Measurements from ENCODE around the gene CLEC9A.

CLEC9A gene

DNA sequence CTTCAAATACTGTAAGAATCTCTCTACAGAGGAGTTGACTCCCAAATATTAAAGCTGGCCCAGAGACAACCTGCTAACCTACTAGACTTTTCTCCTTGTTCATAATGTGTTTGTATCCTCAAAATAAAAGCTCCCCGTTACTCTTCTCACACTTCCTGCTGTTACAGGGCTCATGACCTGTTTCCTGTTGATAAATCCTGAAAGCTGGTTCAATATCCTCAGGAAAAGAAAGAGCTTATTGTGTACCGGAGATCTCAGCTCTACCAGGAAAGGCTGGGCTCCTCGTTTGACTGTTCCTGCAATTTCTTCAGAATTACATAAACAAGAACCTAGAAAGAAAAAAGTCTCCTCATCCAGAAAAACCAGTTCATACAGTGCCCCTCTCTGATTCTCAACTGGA, 37.5 kb downstream of the CLEC9A start:
- no peak for DNase-seq

DNA sequence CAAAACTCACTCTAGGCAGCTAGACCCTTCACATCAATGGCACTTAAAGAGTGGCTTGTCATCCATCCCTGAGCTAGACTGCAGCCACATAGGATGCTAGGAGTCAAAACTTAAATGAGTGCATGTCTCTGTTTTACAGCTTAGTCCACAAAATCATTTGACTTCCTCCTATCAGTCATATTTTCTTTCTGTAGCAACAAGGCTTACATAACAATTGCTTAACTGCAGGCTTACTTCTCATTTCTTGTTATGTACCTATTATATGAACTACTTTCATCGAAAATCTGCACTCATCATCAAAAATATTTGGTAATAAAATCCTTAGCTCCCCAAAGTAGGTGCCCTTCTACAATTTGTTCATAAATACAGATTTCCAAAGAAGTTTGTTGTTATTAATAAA, 38.2 kb downstream of the CLEC9A start:
- DNase-seq = no peak

DNA sequence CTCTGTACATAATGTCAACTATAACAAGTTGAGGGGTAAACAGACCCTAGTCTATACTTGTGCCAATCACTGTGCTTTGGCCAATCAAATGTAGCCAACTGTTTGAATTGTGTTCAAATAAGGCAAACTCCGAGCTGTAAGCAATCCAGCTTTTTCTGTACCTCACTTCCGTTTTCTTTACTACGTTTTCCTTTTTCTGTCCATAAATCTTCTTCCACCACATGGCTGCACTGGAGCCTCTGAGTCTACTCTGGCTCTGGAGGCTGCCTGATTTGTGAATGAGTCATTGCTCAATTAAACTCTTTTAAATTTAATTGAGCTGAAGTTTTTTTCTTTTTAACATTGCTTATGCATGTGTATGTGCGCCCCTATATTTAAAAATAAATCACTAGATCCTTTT, 38.6 kb downstream of the CLEC9A start:
- no peak for DNase-seq

DNA sequence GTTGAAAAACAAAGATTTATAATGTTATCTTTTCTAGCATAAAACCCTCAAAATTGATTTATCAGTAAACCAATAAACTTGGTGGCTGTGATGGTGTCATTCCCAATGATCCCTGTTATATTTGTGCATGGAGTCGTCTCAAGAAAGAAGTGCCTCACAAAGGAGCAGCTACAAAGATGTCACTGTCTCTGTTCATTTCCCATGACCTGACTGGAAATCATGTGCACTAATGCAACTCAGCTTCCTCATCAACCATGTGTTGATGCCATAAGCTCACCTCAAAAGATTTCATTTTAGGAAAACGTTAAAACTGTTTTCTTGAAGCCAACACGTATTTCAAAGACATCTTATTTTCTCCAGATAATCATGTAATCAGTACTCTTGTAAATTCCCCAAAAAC, 39.5 kb downstream of the CLEC9A start:
- no peak for DNase-seq

DNA sequence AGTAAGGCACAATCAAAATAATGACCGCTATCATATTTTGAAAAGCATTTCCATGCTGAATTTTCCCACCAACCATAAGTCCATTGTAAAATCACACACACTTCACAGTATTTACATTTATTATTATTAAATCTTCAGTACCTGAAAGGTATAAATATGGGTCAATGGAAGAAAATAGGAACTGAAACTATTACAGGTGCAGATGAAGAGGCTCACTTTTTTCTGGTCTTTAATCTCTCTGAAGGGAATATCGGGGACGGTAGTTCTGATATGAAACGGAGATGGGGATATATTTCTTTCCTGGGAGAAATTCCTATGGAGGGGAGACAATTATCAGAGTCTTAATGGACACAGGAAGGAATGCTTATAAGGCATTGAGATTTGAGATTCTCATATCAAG, 39.9 kb downstream of the CLEC9A start:
- DNase-seq = no peak

DNA sequence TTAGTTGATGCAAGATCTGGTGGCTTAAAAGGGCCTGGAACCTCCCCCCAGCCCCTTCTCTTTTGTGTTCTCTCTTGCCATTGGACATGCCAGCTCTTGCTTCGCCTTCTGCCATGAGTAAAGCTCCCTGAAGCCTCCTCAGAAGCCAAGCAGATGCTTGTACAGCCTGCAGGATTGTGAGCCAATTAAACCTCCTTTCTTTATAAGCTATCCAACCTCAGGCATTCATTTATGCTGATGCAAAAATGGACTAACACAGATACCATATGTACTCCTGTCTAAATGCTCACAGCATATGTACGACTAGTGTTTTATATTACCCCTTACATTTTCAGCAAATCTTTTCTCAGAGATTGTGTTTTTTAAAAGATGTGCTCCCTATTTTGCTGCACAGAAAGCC, 41.6 kb downstream of the CLEC9A start:
- no peak for DNase-seq

DNA sequence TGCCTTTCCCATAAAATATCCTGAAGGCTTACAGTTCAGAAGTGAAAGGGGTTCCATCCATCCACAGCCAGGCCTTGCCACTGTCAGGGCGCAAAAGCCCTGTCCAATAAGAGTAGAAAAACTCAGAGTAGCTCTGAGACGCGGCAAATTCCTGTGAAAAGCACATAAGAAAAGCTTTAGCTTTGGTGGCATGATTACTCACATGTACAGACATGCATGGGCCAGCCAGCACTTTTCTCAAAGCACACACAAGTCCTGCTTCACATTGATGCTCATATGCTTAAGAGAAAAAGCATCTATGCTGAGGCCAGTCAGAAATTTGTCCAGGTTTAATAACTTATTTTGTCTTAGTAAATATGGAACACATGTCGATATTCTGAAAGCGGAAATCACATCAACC, 42.8 kb downstream of the CLEC9A start:
- DNase-seq = no peak

DNA sequence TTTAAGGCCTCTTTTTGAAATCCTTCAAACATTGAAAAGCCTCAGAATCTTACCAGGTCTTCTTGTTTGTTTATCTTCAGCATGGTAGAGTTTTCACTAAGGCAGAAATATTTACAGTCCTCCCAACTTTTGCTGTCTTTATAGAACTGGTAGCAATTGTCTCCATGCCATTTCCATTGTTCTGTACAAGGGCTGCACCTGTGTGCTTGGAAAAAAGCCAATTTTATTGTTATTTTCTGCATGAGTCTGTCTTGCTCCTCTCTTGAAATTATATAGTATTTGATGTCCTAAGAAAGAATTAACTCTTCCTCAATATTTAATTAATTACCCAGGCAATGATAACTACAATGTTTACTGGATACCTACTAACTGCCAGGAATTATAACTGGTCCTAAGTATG, 45.0 kb downstream of the CLEC9A start:
- no peak for DNase-seq

DNA sequence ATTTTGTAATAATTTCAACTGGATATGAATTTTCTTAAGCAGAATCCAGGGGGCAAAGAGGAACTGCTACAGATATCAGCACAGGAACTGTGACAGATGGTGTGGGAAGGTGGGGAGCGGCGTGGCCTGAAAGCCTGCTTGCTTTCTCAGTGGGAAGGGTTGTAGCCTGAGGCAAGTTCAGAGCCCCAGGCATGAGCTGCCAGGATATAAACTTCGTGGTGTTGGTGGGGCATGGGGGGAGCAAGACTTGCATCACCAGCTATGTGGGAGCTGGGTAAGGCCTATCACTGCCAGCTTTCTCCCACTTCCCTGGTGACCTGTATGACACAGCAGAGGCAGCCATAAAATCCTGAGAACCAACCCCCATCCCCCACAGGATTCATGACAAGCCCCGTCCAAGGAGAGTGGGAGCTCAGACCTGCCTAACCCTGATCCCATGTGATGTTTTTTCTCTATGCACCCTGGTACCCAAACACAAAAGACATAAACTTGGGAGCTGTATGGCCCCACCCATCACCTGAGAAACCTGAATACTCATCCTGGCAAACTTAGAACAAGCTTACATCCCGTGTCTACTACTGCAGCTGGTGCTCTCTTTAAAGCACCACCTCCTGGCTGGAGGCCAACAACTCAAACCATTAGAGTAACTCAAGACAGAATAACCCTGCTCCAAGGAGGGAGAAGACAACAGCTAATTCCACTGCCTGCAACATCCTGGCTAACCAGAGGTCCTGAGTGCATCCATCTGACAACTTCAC, 51.8 kb downstream of the CLEC9A start:
- DNase-seq = no peak

DNA sequence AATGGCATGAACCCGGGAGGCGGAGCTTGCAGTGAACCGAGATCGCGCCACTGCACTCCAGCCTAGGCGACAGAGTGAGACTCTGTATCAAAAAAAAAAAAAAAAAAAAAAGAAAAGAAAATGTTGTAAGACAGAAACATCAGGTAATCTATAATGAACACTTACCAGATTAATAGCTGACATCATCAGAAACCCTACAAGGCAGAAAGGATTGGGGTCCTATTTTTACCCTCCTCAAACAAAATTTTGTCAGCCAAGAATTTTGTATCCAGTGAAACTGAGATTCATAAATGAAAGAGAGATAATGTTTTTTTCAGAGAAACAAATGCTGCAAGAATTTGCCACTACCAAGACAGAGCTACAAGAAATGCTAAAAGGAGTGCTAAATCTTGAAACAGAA, 54.3 kb downstream of the CLEC9A start:
- no peak for DNase-seq

DNA sequence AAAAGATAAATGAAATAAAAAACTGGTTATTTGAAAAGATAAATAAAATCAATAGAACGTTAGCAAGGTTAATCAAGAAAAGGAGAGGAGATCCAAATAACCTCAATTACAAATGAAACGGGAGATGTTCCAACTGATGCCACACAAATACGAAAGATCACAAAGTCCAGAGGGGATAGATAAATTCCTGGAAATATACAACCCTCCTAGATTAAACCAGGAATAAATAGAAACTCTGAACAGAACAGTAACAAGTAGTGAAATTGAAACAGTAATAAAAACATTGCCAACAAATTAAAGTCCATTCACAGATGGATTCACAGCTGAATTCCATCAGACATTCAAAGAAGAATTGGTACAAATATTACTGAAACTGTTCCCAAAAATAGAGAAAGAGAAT, 55.9 kb downstream of the CLEC9A start:
- no peak for DNase-seq

DNA sequence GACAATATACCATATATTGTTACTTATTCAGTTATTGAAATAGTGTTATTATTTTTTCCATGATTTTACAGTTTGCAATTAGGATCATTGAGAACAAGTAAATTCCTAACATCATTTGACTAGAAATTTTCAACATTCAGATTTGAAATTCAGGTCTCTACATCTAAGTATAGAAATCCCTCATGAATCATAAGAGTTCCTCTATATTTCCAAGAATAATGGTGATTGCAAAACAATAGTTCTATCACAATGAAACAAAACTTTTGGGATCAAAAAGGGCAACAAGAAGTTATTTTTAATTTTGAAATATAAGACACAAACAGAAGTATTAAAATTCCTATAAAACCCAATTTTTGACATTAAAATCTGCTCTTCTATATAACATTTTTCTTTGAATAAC, 57.5 kb downstream of the CLEC9A start:
- no peak for DNase-seq

DNA sequence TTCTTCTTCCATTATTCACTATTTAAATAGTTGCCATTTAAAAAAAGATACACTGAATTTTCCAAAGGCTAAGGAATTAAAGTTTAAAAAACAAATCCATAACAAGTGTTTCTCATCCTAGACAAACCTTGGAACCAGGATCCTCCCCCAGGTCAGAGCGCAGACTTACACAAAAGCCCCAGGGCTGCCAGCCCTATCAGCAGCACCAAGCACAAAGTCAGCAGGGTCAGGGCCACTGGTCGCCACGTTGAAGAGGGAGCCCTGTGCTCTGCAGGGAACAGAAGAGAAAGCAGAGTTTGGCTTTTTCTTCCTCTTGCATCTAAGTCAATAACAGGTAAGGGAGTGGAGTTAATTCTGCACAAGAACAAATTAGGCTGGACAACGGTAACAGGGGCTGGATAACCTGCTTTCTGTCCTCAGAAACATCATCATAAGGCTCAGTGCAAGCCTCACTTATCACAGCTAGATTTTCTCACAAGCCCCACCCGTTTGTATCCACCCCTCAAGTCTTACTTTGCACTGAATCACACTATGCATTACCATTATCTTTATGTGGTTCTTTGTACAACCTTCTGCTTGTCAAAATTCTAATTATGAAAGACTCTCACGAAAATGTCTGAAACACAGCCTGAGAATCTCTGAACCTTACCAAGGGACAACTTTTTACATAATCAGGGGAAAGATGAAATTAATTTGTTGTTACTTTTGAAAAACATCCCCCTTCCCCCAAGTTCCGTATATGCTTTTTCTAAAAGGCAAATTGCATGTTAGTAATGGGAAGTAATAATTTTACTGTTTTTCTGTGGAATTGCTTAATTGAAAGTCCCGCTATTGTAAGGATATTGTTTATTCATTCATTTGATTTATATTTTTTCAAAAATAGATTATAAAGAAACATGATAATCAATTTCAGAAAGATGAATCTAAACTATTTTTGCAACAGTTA, 58.7 kb downstream of the CLEC9A start:
- DNase-seq = no peak

DNA sequence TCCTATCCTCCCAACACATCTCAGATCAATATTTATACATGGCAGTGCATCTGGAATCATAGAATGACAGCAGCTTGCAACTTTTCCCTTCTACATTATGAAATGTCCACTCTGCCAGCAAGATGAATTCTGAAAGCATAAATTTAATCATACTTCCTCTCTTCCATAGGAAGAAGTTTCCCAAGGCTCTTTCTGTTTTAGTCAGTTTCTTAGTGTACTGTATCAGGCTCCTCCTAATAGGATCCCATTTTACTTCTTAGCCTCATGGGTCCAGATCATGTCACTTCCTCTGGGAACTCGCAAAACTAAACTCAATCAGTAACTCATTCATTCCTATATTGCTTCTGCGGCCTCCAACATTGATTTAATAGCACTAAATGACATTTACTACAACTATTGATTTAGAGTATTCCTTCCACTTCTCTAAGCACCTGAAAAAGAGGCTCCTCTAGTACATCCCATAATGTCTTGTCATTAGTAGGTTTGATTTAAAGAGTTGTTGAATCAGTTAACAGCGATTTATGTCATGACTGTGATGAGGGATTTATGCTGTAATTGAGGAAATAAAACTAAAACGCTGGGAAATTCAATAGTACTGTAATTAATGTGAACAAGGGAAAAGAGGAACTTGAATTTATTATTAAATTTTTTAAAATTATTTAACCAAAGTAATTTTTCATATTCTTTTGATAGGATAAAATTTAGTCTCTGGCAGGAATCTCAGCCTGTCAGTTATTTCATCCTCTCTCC, 64.3 kb downstream of the CLEC9A start:
- DNase-seq = no peak

DNA sequence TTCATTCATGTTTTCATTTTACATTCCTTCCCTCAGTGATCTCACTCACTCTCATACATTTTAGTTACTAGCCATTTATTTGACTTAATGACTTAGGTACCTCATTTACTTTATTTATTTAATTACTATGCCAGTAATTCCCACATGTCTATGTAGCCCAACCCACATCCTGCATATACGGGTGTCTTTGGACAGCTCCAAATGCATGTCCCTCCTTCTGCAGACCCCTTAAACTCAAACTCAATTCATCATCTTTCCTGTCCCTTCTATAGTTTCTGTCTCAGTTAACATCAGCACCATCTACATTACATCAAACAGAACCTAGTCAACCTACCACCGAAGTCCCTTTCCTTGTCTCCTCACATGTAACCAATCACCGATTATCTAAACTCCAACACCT, 65.5 kb downstream of the CLEC9A start:
- DNase-seq = no peak

DNA sequence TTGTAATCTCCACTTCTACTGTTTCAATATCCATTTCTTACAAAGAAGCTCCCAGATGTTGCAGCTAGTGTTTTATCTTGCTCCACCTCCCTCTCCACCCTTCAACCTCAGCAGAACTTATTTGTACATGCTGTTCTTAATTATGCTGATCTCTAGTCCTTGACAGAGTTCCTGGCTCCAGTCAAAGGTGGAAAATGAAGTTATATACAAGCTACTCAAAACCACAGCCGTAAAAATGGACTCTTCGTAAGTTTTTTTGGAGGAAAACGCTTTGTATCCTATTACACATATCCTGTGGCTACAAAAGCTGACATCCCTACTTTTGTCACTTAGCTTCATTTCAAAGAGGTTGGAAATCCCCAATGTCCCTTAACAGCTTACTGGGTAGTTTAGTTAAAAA, 67.0 kb downstream of the CLEC9A start:
- DNase-seq = no peak

DNA sequence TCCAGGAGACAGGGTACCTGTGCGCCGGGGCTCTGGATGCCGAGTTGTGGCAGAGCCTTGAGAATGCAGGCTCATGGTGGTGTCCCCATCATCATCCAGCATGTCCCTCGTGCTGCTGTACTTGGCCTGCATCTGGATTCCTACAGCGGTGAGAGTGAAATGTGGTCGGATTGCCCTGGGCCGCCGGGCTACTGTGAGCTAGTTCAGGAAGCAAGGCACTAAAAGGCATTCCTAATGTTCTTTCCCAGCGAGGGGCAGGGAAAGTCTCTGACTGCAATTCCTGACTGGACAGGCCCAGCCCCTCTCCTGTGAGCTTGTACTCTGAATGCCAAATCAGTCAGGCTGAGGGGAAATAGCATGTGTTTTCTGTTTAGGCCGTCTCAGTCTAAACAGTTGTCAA, 68.3 kb downstream of the CLEC9A start, which contains the start of gene CLEC1A:
Gene CLEC1A, minus strand, starts transcription at position 195 of the 400 bp plus-strand sequence. Its CDS starts 63 bp downstream, at position 132.
- no peak for DNase-seq

DNA sequence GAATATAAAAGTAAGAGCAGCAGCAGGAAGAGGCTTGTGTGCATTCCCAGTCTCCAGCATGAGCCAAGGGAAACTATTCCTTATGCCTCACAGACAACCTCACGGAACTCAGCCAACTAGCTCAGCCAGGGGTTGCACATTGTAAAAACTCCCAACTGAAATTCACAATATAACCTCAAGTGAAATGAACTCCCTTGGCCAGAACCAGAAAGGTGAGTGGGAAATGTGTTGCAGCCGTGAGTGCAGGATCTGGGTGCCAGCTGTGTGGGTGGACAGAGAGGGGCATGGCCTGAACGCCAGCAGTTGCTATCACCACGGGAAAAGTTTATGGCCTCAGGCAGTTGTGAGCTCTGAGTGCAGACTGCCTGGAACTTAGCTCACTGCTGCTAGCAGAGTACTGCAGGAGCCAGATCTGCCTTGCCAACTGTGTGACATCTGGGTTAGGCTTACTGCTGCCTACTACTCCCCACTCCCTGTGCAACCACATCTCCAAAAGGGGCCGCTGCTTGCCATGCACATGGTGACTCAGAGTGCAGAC, 70.6 kb downstream of the CLEC9A start:
- no peak for DNase-seq

DNA sequence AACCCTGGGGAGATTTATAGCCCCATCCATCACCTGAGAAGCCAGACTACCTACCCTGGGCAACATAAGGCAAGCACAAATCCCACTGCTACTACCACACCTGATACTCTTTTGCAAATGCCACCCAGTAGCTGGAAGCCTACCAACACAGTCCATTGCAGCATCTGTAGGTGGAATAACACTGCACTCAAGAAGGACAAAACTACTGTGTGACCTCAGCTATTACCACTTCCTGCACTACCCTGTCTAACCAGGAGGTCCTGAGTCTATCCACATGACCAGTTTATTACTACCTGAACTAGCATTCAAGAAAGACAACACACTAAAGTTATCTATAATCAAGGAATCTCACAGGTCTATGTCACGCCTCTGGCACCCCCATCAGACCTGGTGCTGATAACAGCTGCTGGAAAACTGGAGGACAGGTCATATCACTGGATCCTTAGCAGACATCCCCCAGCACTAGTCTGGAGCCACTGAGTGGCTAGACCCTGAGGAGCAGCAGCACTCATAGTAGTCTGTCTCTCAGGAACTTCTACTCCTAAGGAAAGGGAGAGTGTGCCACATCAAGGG, 71.3 kb downstream of the CLEC9A start:
- no peak for DNase-seq

DNA sequence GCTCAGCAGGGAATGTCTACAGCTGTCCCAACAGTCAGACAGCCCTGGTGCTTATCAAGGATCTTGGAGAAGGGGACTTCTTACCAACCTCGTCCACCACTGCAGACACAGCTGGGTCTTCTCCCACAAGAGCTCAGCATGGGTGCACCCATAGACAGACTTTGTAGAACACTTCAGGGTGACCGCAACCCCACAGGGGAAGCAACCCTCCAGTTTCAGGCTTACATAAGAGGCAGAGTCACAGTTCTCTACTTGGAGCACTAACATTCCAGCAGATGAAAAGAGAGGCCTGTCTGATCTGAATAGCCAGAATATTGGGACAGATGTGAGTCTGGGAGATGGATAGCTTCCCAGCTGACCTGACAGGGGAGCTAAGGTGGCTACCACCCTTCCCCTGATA, 71.8 kb downstream of the CLEC9A start:
- DNase-seq = no peak

DNA sequence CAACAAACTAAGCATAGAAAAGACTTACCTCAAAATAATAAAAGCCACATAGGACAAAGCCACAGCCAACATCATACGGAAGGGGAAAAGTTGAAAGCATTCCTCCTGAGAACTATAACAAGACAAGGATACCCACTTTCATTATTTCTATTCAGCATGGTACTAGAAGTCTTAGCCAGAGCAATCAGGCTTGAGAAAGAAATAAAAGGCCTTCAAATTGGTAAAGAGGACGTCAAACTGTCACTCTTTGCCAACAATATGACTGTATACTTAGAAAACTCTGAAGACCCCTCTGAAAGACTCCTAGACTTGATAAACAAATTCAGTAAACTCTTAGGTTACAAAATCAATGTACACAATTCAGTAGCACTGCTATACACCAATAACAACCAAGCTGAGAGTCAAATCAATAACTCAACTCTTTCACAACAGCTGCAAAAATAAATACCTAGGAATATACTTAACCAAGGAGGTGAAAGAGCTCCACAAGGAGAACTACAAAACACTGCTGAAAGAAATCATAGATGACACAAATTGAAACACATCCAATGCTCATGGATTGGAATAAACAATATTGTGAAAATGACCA, 79.9 kb downstream of the CLEC9A start:
- DNase-seq = no peak

DNA sequence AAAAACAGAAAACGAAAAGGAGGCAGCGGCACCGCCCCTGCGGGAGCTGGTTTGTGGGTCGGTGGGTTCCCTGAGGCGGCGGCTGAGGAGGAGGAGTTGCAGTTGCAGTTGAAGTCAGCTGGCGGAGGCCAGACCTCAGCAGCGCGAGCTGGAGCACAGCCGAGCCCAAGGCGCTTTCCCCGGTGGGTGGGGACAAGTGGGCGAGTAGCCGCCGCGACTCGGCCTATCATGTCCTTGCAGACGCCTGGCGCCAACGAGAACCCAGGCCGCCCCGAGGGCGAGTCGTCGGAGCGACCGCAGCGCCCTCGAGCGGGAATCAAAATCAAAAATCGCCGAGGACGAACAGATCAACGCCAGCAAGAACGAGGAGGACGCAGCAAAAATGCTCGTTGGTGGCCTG, 81.0 kb downstream of the CLEC9A start:
- no peak for DNase-seq

Measured in stimulated activated CD4-positive, alpha-beta T cell treated with anti-CD3 and anti-CD28 coated beads, Interleukin-2, amount 100 ng/mL, for 48 hours (primary cell).